SK-N-SH (cell line): ENCODE data around the gene TMEM132E. TPM values are rescaled to one million over a fixed set of nuclear protein-coding genes. Genes with fewer than 3 reads are reported as not detected.

ENCODE experiments used
- CTCF ChIA-PET: fragments of 300-600, 350-600 bp; formaldehyde crosslinking; extraction: SDS; loops from one replicate; lab custom pipeline; 2021; lab: Yijun Ruan, JAX
- POLR2A ChIA-PET: fragments of 350-600 bp; sonication (Branson Sonifier 250); formaldehyde crosslinking; extraction: SDS; loops from one replicate; lab custom pipeline; 2020; ENCODE audit warnings: antibody characterized with exemption, inconsistent platforms; lab: Yijun Ruan, JAX
- DNase-seq: peaks from one replicate; pipeline ENCODE4 v3.0.0; 2012
- H2AFZ ChIP-seq: fragments of 200-600 bp; sonication (generic); 2 replicates; pipeline ENCODE4 v1.8.1; 2016; ENCODE audit warnings: antibody characterized with exemption, mild to moderate bottlenecking, low read depth
- H3F3A ChIP-seq: fragments of 200-600 bp; sonication (generic); replicated peaks from 2 replicates; pipeline ENCODE3; 2016; ENCODE audit warnings: antibody characterized with exemption, mild to moderate bottlenecking; ENCODE audit not compliant: insufficient read depth
- H3K27ac ChIP-seq, 2 experiments: fragments of 200-500 bp in 1 of 2; fragments of 200-600 bp in 1 of 2; sonication (Bioruptor generic) in 1 of 2; sonication (generic), shearing (Covaris generic) in 1 of 2; 2 replicates each; pipeline versions ENCODE4 v1.5.1 to v1.6.1; 2014 to 2016; ENCODE audit warnings: low read depth in 2 of 2, inconsistent platforms in 1 of 2, low read length in 1 of 2, mild to moderate bottlenecking in 1 of 2, mixed read lengths in 1 of 2
- H3K27me3 ChIP-seq: fragments of 200-600 bp; sonication (generic), shearing (Covaris generic); 2 replicates; pipeline ENCODE4 v1.6.1; 2016; ENCODE audit warnings: mixed run types; ENCODE audit not compliant: insufficient read depth
- H3K36me3 ChIP-seq, 2 experiments: fragments of 200-500 bp in 1 of 2; fragments of 200-600 bp in 1 of 2; sonication (Bioruptor generic) in 1 of 2; sonication (generic) in 1 of 2; replicated peaks in 1 of 2; 2 replicates each; pipeline versions ENCODE3 to v1.5.1; 2014 to 2016; ENCODE audit warnings: low read length in 1 of 2, mild to moderate bottlenecking in 1 of 2; ENCODE audit not compliant: insufficient read depth in 2 of 2, control insufficient read depth in 1 of 2
- H3K4me1 ChIP-seq, 2 experiments: fragments of 200-500 bp in 1 of 2; fragments of 200-600 bp in 1 of 2; sonication (Bioruptor generic) in 1 of 2; sonication (generic), shearing (Covaris generic) in 1 of 2; 2 replicates each; pipeline versions ENCODE4 v1.5.1 to v1.6.1; 2014 to 2016; ENCODE audit warnings: low read depth in 1 of 2, low read length in 1 of 2, mixed run types in 1 of 2; ENCODE audit not compliant: insufficient read depth in 2 of 2, control insufficient read depth in 1 of 2
- H3K4me2 ChIP-seq: fragments of 200-600 bp; sonication (generic), shearing (Covaris generic); 2 replicates; pipeline ENCODE4 v1.6.1; 2017; ENCODE audit warnings: mixed run types
- H3K4me3 ChIP-seq, 2 experiments: fragments of 200-500 bp in 1 of 2; fragments of 200-600 bp in 1 of 2; sonication (Bioruptor generic) in 1 of 2; sonication (generic), shearing (Covaris generic) in 1 of 2; 2 replicates each; pipeline versions ENCODE4 v1.5.1 to v1.8.1; 2014 to 2016; ENCODE audit warnings: low read depth in 2 of 2, inconsistent platforms in 1 of 2, low read length in 1 of 2, mild to moderate bottlenecking in 1 of 2, mixed read lengths in 1 of 2, moderate library complexity in 1 of 2
- H3K79me2 ChIP-seq: fragments of 200-600 bp; sonication (generic); 2 replicates; pipeline ENCODE4 v1.8.1; 2017; ENCODE audit warnings: mild to moderate bottlenecking; ENCODE audit not compliant: insufficient read depth
- H3K9ac ChIP-seq: fragments of 200-600 bp; sonication (generic); 2 replicates; pipeline ENCODE4 v1.6.1; 2017; ENCODE audit warnings: mixed run types
- H3K9me2 ChIP-seq: fragments of 200-600 bp; sonication (generic); 2 replicates; pipeline ENCODE4 v1.6.1; 2017; ENCODE audit warnings: mixed run types
- H3K9me3 ChIP-seq: fragments of 200-600 bp; sonication (generic); 2 replicates; pipeline ENCODE4 v1.6.1; 2017; ENCODE audit warnings: mixed run types, mild to moderate bottlenecking, moderate library complexity
- H4K20me1 ChIP-seq: fragments of 200-600 bp; sonication (generic); 2 replicates; pipeline ENCODE4 v1.6.1; 2017; ENCODE audit warnings: mild to moderate bottlenecking, mixed run types; ENCODE audit not compliant: insufficient read depth
- EP300 ChIP-seq, 2 experiments: IDR thresholded peaks; 2 replicates each; pipeline versions ENCODE4 v1.4.0 to v1.6.1; 2012; ENCODE audit warnings: borderline replicate concordance in 1 of 2, low read depth in 1 of 2, low read length in 1 of 2
- GABPA ChIP-seq: IDR thresholded peaks from 2 replicates; pipeline ENCODE4 v1.4.0; 2012; ENCODE audit warnings: low read depth, mild to moderate bottlenecking
- GATA2 ChIP-seq: sonication (generic); formaldehyde crosslinking; IDR thresholded peaks from 2 replicates; pipeline ENCODE4 v1.5.0; 2020; ENCODE audit warnings: mild to moderate bottlenecking, missing genetic modification reagents
- JUND ChIP-seq: IDR thresholded peaks from 2 replicates; pipeline ENCODE4 v1.4.0; 2012
- MXI1 ChIP-seq: IDR thresholded peaks from 2 replicates; pipeline ENCODE4 v1.6.1; 2012; ENCODE audit warnings: mild to moderate bottlenecking, low read depth, low read length, improper control_type of control experiment
- RAD21 ChIP-seq: IDR thresholded peaks from 2 replicates; pipeline ENCODE4 v1.6.1; 2012; ENCODE audit warnings: mild to moderate bottlenecking, low read length
- RCOR1 ChIP-seq: fragments of 150-350 bp; IDR thresholded peaks from 2 replicates; pipeline ENCODE4 v1.6.1; 2017; ENCODE audit warnings: antibody characterized with exemption, low read length
- RFX5 ChIP-seq: IDR thresholded peaks from 2 replicates; pipeline ENCODE4 v1.6.1; 2012; ENCODE audit warnings: mild to moderate bottlenecking, improper control_type of control experiment, low read length
- SMC3 ChIP-seq: IDR thresholded peaks from 2 replicates; pipeline ENCODE4 v1.6.1; 2012; ENCODE audit warnings: low read depth, low read length, improper control_type of control experiment
- WGBS: methylation state at CpG from one replicate; pipeline ENCODE4 v1.1.6; 2017; ENCODE audit warnings: low lambda C conversion rate; 5-methylcytosine and 5-hydroxymethylcytosine counted together
- polyA plus RNA-seq, 3 experiments: library from polyadenylated mRNA; depleted of rRNA; stranded (reverse); fragments of >200 nt; gene quantifications; 2 replicates each; pipeline ENCODE4 v1.2.3, GENCODE V29; 2012
- TF ChIP-seq, protein P1 (sequence below): fragments of 200-600 bp; sonication (generic); IDR thresholded peaks from 2 replicates; pipeline ENCODE4 v1.6.1; 2017; ENCODE audit warnings: antibody characterized with exemption, mild to moderate bottlenecking, moderate library complexity
- TF ChIP-seq, protein P2 (sequence below): fragments of 150-350 bp; IDR thresholded peaks from 2 replicates; pipeline ENCODE4 v1.6.1; 2016; ENCODE audit warnings: mild to moderate bottlenecking, low read depth, low read length
- TF ChIP-seq, protein P3 (sequence below): IDR thresholded peaks from 2 replicates; pipeline ENCODE4 v1.4.0; 2012; ENCODE audit warnings: low read depth, borderline replicate concordance
- TF ChIP-seq, protein P4 (sequence below): IDR thresholded peaks from 2 replicates; pipeline ENCODE4; 2012

Gene TMEM132E
- polyA plus RNA-seq, 1 of the 3 experiments (the other 2 are of a cell fraction) = not detected

DNA sequence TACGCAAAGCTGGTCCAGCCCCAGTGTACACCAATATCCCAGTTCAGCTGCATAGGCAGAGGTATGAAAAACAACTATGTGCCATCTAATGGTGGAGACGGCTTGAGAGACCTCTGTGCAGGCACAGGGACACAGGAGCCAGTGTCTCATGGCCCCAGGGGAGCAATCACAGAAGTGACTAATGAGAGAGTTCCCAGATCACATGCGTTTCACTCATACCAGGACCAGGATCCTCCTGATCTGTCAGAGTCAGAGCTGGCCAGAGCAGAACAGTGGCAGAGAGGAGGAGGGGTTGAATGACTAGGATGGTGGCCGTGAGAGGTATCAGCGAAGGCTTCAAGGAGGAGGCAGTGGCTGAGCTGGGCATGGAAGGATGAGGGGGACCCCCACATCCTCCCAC lies 41.1 kb downstream of the TMEM132E start:
- ChIA-PET POLR2A (no interaction called here), CTCF (interaction anchor here (0.8 to 8.3 kb wide), 7 partner anchors 18 to 316 kb away, joined by 3 to 60 read pairs (median 4); no protein-coding TSS in a partner anchor)
- Histone ChIP-seq H3K4me3 (no peak overlapping the region), H3K4me1 (peaks cover 0 to 39% of the 10 kb centered on the region in 2 experiments; a peak in 2 of 4 replicates), H3K27me3 (no peaks in the 10 kb centered on the region), H3K4me2 (no peak overlapping the region), H3K27ac (no peak overlapping the region; a peak in 1 of 4 replicates), H2AFZ (no peak overlapping the region), H3K9ac (no peak overlapping the region), H4K20me1 (no peaks in the 10 kb centered on the region), H3K79me2 (no peaks in the 10 kb centered on the region), H3K9me3 (no peaks in the 10 kb centered on the region), H3K36me3 (no peaks in the 10 kb centered on the region), H3F3A (no peaks in the 10 kb centered on the region), H3K9me2 (no peaks in the 10 kb centered on the region)
- DNase-seq = peak; percentile 61
- WGBS = 40% methylated on average over 4 of the region's 5 CpGs
- TF ChIP-seq, protein P1, sequence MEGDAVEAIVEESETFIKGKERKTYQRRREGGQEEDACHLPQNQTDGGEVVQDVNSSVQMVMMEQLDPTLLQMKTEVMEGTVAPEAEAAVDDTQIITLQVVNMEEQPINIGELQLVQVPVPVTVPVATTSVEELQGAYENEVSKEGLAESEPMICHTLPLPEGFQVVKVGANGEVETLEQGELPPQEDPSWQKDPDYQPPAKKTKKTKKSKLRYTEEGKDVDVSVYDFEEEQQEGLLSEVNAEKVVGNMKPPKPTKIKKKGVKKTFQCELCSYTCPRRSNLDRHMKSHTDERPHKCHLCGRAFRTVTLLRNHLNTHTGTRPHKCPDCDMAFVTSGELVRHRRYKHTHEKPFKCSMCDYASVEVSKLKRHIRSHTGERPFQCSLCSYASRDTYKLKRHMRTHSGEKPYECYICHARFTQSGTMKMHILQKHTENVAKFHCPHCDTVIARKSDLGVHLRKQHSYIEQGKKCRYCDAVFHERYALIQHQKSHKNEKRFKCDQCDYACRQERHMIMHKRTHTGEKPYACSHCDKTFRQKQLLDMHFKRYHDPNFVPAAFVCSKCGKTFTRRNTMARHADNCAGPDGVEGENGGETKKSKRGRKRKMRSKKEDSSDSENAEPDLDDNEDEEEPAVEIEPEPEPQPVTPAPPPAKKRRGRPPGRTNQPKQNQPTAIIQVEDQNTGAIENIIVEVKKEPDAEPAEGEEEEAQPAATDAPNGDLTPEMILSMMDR = no peak
- TF ChIP-seq GATA2 (CRISPR knock-in tag) (no peak), SMC3 (no peak), RAD21 (no peak; the same call in 1 of the 2 replicates), MXI1 (peak; percentile 79; the same call in 1 of the 2 replicates), EP300 (IDR thresholded peaks at IDR 0.05; ENCODE audit: borderline replicate concordance in 1 of 2, low read depth in 1 of 2, low read length in 1 of 2) (peak in 1 of 2 experiments; percentile 58; a peak in 1 of 4 replicates), JUND (no peak), RFX5 (no peak), RCOR1 (peak; percentile 55; the same call in 1 of the 2 replicates), GABPA (no peak)
- TF ChIP-seq, protein P2, sequence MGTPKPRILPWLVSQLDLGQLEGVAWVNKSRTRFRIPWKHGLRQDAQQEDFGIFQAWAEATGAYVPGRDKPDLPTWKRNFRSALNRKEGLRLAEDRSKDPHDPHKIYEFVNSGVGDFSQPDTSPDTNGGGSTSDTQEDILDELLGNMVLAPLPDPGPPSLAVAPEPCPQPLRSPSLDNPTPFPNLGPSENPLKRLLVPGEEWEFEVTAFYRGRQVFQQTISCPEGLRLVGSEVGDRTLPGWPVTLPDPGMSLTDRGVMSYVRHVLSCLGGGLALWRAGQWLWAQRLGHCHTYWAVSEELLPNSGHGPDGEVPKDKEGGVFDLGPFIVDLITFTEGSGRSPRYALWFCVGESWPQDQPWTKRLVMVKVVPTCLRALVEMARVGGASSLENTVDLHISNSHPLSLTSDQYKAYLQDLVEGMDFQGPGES = no peak
- TF ChIP-seq, protein P3, sequence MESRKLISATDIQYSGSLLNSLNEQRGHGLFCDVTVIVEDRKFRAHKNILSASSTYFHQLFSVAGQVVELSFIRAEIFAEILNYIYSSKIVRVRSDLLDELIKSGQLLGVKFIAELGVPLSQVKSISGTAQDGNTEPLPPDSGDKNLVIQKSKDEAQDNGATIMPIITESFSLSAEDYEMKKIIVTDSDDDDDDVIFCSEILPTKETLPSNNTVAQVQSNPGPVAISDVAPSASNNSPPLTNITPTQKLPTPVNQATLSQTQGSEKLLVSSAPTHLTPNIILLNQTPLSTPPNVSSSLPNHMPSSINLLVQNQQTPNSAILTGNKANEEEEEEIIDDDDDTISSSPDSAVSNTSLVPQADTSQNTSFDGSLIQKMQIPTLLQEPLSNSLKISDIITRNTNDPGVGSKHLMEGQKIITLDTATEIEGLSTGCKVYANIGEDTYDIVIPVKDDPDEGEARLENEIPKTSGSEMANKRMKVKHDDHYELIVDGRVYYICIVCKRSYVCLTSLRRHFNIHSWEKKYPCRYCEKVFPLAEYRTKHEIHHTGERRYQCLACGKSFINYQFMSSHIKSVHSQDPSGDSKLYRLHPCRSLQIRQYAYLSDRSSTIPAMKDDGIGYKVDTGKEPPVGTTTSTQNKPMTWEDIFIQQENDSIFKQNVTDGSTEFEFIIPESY = no peak
- TF ChIP-seq, protein P4, sequence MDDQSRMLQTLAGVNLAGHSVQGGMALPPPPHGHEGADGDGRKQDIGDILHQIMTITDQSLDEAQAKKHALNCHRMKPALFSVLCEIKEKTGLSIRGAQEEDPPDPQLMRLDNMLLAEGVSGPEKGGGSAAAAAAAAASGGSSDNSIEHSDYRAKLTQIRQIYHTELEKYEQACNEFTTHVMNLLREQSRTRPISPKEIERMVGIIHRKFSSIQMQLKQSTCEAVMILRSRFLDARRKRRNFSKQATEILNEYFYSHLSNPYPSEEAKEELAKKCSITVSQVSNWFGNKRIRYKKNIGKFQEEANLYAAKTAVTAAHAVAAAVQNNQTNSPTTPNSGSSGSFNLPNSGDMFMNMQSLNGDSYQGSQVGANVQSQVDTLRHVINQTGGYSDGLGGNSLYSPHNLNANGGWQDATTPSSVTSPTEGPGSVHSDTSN = no peak
